Measurements from ENCODE around the gene NTPCR.

Gene NTPCR

GRCh38 chr1:232965124-232965911, 14.9 kb downstream of the NTPCR start:
- no peak for DNase-seq

GRCh38 chr1:232965912-232966217, 15.5 kb downstream of the NTPCR start:
- DNase-seq: no peak

- DNase-seq: no peak
These were observed 16.3 kb downstream of the NTPCR start for GRCh38 chr1:232966663-232967062.

GRCh38 chr1:232968391-232968790, 18.0 kb downstream of the NTPCR start:
- no peak for DNase-seq

- DNase-seq: no peak
These were observed 18.6 kb downstream of the NTPCR start for GRCh38 chr1:232968965-232969364.

- DNase-seq: no peak
These were observed 19.4 kb downstream of the NTPCR start for GRCh38 chr1:232969799-232970198.

GRCh38 chr1:232970508-232970907, 20.1 kb downstream of the NTPCR start:
- DNase-seq: no peak

- no peak for DNase-seq
These were observed 23.5 kb downstream of the NTPCR start for GRCh38 chr1:232973652-232974611.

GRCh38 chr1:232974971-232975370, 24.6 kb downstream of the NTPCR start:
- no peak for DNase-seq

GRCh38 chr1:232978091-232978634, 27.8 kb downstream of the NTPCR start:
- no peak for DNase-seq

- DNase-seq: no peak
These were observed 28.4 kb downstream of the NTPCR start for GRCh38 chr1:232978815-232979214.

- DNase-seq: no peak
These were observed 29.1 kb downstream of the NTPCR start for GRCh38 chr1:232979558-232979957.

GRCh38 chr1:232980355-232980978, 30.1 kb downstream of the NTPCR start:
- DNase-seq: no peak

- DNase-seq: no peak
These were observed 30.7 kb downstream of the NTPCR start for GRCh38 chr1:232980986-232981560.

GRCh38 chr1:232982238-232982944, 32.0 kb downstream of the NTPCR start:
- no peak for DNase-seq

- DNase-seq: no peak
These were observed 33.0 kb downstream of the NTPCR start for GRCh38 chr1:232983375-232983774.

GRCh38 chr1:232983817-232984567, 33.6 kb downstream of the NTPCR start:
- no peak for DNase-seq

- no peak for DNase-seq
These were observed 34.4 kb downstream of the NTPCR start for GRCh38 chr1:232984577-232985425.

- no peak for DNase-seq
These were observed 35.6 kb downstream of the NTPCR start for GRCh38 chr1:232985882-232986526.

- no peak for DNase-seq
These were observed 36.1 kb downstream of the NTPCR start for GRCh38 chr1:232986527-232986922.
